Astrocyte of the hippocampus (primary cell): ENCODE data around the gene ADISSP.

Experiments used
- DNase-seq: peaks from one replicate; pipeline ENCODE4 v3.0.0; 2011; ENCODE audit warnings: low read depth, low spot score

The ADISSP gene

DNA sequence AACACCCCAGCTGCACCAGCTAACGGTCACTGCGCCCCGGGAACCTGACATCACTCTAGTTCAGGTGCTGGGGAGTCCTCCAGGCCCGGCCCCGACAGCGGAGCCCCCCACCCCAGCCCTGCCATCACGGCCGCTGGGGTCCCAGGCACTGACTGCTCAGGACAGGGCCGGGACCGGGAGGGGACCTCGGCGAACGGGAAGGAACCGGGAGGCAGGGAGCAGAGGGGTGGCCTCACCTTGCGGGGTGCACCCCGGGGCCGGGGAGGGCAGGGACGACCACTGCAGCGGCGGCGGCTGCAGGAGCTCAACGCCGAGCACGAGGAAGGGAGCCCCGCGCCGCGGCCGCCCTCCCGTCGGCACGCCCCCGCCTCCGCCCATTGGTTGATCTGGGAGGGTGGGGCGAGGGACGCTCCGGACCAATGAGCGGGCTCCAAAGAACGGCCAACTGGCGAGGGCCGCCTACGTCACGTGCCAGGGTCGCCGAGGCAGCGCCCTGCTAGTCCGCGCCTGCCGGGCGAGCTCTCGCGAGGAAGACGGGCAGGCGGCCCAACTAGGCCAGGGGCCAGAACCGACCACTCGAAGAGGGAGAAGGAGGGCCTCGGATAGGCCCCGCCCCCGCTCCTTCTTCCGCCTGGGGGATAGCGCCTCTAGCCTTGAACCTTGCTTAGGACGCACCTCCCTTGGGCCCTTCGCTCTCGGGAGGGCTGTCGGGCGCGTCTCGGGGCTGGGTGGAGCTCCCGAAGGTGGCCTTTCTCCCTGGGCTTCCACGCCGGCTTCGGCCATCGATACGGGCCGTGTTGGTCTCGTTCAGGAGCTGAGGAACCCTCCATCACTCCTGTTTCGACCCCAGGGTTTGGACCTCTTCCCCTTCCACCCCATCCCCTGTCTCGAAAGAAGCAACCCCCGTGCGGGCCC lies at the start of gene ADISSP:
Gene ADISSP (minus strand): TSS at position 327 of the 915 bp plus-strand sequence. CDS start 7,653 bp downstream, outside the sequence.
- DNase-seq, result peak; percentile 100

- DNase-seq, result no peak
These were observed 48.3 kb upstream of the ADISSP start for GRCh38 chr20:3815703-3816315.

- DNase-seq, result no peak
These were observed 47.5 kb upstream of the ADISSP start for GRCh38 chr20:3814928-3815495.

GRCh38 chr20:3813848-3814581 lies 46.5 kb upstream of the ADISSP start:
- no peak for DNase-seq

DNA sequence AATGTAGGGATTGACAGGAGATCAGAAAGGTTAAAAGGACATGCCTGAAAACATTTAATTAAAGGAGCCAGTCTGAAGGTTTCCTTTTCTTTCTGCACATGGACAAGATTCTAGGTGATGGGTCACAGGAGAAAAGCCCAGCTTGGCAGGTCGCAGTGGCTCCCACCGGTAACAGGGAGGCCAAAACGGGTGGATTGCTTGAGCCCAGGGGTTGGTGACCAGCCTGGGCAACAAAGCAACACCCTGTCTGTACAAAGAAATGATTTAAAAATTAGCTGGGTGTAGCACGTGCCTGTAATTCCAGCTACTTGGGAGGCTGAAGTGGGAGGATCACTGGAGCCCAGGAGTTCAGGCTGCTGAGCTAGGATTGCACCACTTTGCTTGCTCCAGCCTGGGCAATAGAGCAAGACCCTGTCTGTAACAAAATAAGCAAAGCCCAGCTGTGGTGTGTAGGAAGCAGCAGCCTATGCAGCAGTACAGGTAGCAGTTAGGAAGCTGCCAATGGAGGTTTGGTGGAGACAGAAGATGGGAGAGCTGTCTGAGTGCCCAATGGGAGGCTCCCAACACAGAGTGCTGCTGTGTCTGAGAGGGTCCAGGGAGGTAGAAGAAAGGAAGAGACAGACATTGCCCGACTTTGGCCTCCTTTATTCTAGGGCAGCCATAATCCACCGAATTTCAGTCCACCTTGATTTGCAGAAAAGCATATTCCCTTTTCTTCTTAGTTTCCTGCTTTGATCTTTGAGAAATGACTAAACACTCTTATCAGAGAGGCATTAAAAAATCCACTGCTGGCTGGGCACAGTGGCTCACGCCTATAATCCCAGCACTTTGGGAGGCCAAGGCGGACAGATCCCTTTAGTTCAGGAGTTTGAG lies 45.7 kb upstream of the ADISSP start:
- no peak for DNase-seq

DNA sequence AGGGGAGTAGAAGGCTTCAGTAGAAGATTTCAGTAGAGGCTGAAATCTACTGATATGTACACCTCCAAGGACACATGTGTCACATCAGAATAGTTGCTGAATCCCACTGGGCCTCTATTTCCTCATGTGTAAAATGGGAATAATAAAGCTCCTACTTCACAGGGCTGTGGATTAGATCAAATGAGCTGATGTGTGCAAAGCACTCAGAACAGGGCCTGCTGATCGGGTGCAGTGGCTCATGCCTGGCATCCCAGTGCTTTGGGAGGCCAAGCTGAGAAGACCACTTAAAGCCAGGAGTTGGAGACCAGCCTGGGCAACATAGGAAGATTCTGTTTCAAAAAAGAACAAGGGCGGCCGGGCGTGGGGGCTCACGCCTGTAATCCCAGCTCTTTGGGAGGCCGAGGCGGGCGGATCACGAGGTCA lies 44.7 kb upstream of the ADISSP start:
- no peak for DNase-seq

- DNase-seq, result peak; percentile 100
These were observed 44.1 kb upstream of the ADISSP start for GRCh38 chr20:3811467-3812258.

DNA sequence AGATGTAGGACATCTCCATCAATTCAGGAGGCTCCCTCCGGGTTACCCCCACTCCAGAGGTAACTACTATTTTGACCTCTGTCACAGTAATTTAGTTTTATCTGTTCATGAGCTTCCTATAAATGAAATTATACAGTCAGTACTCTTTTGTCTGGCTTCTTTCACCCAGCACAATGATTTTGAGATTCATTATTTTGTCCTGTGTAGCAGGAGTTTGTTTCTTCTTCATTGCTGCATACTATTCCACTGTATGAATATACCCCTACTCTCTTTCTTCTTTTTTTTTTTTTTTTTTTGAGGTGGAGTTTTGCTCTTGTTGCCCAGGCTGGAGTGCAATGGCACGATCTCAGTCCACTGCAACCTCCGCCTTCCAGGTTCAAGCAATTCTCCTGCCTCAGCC lies 41.0 kb upstream of the ADISSP start:
- no peak for DNase-seq

GRCh38 chr20:3804781-3805180 lies 37.2 kb upstream of the ADISSP start:
- DNase-seq, result no peak

DNA sequence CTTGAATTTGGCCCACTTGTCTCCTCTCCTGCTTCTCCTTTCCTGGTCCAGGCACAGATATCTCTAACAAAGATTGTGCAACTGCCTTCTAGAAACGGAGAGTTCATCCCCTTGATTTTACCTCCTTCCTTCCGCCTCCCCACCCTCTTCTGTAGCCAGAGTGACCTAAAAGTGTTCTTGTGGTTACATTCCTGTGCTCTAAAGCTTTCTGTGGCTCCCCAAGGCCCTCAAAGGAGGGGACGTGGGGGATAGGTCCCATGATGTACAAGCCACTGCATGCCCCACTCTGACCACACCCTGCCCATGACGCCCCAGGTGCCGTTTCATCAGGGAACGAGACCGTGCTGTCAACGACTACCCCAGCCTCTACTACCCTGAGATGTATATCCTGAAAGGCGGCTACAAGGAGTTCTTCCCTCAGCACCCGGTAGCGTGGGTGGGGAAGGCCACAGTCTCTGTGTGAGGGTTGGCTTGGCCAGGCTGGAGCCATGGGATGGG lies 36.8 kb upstream of the ADISSP start:
- DNase-seq, result no peak

DNA sequence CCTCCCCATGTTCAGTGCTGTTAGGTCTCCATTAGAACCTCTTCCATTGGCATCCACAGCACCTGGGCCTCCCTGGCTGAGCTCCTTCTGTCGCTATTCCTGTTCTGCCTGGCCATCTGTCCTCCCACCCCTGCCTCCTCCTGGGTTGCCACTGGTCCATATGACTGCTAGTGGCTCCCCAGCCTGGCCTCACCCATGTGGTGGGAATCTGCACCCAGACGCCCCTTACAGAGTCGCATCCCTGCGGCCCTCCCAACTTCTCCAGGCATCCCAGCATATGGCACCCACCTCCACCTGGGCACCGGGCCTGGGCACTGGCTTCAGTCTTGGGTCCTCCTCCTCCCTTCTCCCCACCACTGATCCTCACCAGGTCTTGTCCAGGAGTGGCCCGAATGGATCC lies 36.3 kb upstream of the ADISSP start:
- DNase-seq, result no peak

DNA sequence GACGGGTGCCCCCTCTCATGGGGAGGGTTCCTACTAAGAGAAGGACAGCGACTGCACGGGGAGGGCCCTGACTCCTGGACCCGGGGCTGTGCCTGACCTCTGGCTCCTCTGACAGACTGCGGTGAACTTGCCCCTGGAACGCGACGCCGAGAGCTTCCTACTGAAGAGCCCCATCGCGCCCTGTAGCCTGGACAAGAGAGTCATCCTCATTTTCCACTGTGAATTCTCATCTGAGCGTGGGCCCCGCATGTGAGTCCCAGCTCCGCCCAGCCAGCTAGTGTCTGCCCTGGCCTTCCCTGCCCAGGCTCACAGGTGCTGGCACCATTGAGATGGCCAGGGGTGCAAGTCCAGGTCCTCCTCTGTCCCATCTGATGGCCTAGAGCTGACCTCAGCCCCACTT lies 35.7 kb upstream of the ADISSP start:
- DNase-seq, result no peak

- DNase-seq, result no peak
These were observed 35.1 kb upstream of the ADISSP start for GRCh38 chr20:3802524-3803239.

GRCh38 chr20:3801846-3802245 lies 34.3 kb upstream of the ADISSP start:
- DNase-seq, result no peak

- no peak for DNase-seq
These were observed 33.7 kb upstream of the ADISSP start for GRCh38 chr20:3801299-3801698.

DNA sequence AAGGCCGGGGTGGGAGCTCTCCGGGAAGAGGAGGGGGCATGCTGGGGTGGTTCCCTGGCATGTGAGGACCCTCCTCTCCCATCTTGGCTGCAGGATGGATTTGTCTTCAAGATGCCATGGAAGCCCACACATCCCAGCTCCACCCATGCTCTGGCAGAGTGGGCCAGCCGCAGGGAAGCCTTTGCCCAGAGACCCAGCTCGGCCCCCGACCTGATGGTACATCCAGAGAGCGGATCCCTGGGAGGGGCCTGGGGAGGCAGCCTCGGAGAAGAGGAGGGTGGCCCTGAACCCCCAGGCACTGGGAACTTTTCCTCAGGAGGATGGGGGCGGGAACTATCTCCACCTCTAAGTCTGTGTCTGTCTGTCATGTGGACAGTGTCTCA lies 33.3 kb upstream of the ADISSP start:
- DNase-seq, result no peak

DNA sequence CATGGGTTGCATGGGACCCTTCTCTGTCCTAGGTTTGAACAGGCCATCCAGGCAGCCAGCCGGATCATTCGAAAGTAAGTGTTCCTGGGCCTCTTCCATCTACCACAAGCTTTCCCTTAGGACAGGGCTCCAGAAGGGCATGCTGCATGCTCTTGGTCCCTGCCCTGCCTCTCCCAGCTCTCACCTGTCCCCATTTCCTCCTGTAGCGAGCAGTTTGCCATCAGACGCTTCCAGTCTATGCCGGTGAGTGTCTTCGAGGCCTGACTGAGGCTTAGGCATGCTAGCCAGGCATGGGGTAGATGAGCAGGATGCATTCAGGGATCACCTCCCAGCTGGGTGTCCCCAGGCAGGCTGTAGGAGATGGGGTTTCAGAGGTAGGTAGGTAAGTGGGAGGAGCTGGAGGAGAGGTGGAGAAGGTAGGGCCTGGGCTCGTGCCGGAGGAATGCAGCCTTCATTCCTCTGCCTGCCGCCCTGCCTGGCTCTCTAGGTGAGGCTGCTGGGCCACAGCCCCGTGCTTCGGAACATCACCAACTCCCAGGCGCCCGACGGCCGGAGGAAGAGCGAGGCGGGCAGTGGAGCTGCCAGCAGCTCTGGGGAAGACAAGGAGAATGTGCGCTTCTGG lies 32.8 kb upstream of the ADISSP start:
- no peak for DNase-seq

DNA sequence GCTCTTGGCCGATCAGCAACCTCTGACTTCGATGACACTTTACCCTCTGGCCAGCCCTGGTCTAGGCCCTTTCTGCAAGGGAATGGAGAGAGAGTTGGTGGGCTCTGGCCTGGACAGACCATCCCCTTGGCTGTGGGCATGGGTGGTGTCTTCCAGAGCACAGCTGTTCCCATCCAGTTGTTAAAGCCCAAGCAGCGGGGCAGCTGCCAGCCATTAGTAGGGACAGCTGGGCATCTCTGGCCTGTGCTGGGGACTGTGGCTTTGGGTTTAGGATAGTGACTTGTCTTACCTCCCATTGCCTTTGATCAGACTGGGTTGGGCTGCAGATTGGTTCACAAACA lies 31.3 kb upstream of the ADISSP start:
- DNase-seq, result no peak

- DNase-seq, result no peak
These were observed 30.8 kb upstream of the ADISSP start for GRCh38 chr20:3798373-3798768.
